PC-9 (cell line): ENCODE results near the gene ZDHHC3. TPM values are rescaled to one million over a fixed set of nuclear protein-coding genes. Genes with fewer than 3 reads are reported as not detected.

Experiments used
- Bru-seq: library from RNA; stranded (reverse); fragments of 400-500 nt; gene quantifications from one replicate; lab custom pipeline; 2021; lab: Mats Ljungman, UMichigan
- BruChase-seq, 2 experiments: library from RNA; stranded (reverse); fragments of 400-500 nt; gene quantifications; one replicate each; lab custom pipeline; 2021; lab: Mats Ljungman, UMichigan
- BruUV-seq: library from RNA; stranded (reverse); fragments of 400-500 nt; replicated peaks from 2 replicates; lab custom pipeline; 2021; lab: Mats Ljungman, UMichigan
- CTCF ChIA-PET: fragments of 300-600 bp; sonication (Branson Sonifier 250); formaldehyde crosslinking; loops from one replicate; lab custom pipeline; 2022; ENCODE audit warnings: antibody characterized with exemption; lab: Charles Lee
- POLR2A ChIA-PET: fragments of 300-600 bp; sonication (Branson Sonifier 250); formaldehyde crosslinking; loops from one replicate; lab custom pipeline; 2022; ENCODE audit warnings: antibody characterized with exemption; ENCODE audit not compliant: unreplicated experiment; lab: Charles Lee
- DNase-seq, 2 experiments: peaks; one replicate each; pipeline versions ENCODE4 v3.0.0 to v3.0.0-alpha.2; 2015 to 2022; ENCODE audit warnings: mixed read lengths in 1 of 2
- H2AFZ ChIP-seq: fragments of 200-600 bp; sonication (generic); 2 replicates; pipeline ENCODE4 v1.8.1; 2017; ENCODE audit warnings: antibody characterized with exemption
- H3F3A ChIP-seq: fragments of 200-600 bp; sonication (generic); 2 replicates; pipeline ENCODE4 v1.8.1; 2017; ENCODE audit warnings: antibody characterized with exemption, mild to moderate bottlenecking, low read depth; ENCODE audit not compliant: insufficient read depth
- H3K27ac ChIP-seq: fragments of 200-600 bp; sonication (generic); 2 replicates; pipeline ENCODE4 v1.6.1; 2016; ENCODE audit warnings: mixed run types
- H3K27me3 ChIP-seq: fragments of 200-600 bp; sonication (generic); 2 replicates; pipeline ENCODE4 v1.6.1; 2016; ENCODE audit warnings: low read depth, mixed run types; ENCODE audit not compliant: insufficient read depth
- H3K36me3 ChIP-seq: fragments of 200-600 bp; sonication (generic); 2 replicates; pipeline ENCODE4 v1.6.1; 2016; ENCODE audit warnings: low read depth, mixed run types
- H3K4me1 ChIP-seq: fragments of 200-600 bp; sonication (generic); replicated peaks from 2 replicates; pipeline ENCODE4 v1.6.1; 2016; ENCODE audit warnings: mixed run types; ENCODE audit not compliant: insufficient read depth
- H3K4me2 ChIP-seq: fragments of 200-600 bp; sonication (generic); 2 replicates; pipeline ENCODE4 v1.6.1; 2017; ENCODE audit warnings: mixed run types
- H3K4me3 ChIP-seq: fragments of 200-600 bp; sonication (generic); 2 replicates; pipeline ENCODE4 v1.6.1; 2016; ENCODE audit warnings: mixed run types
- H3K79me2 ChIP-seq: fragments of 200-600 bp; sonication (generic); 2 replicates; pipeline ENCODE4 v1.6.1; 2017; ENCODE audit warnings: low read depth, mixed run types
- H3K9me2 ChIP-seq: fragments of 200-600 bp; sonication (generic); 2 replicates; pipeline ENCODE4 v1.8.1; 2017; ENCODE audit warnings: mild to moderate bottlenecking; ENCODE audit not compliant: insufficient read depth
- H3K9me3 ChIP-seq: fragments of 200-600 bp; sonication (generic); 2 replicates; pipeline ENCODE4 v1.8.1; 2016; ENCODE audit warnings: low read depth; ENCODE audit not compliant: insufficient read depth
- H4K20me1 ChIP-seq: fragments of 200-600 bp; sonication (generic); 2 replicates; pipeline ENCODE4 v1.8.1; 2017; ENCODE audit not compliant: insufficient read depth
- CTCF ChIP-seq: fragments of 200-600 bp; sonication (generic); conservative IDR thresholded peaks from 2 replicates; pipeline ENCODE4 v1.6.1; 2017; ENCODE audit warnings: mixed run types, antibody characterized with exemption, mild to moderate bottlenecking, moderate library complexity
- EZH2 ChIP-seq: fragments of 200-600 bp; sonication (generic); IDR thresholded peaks from 2 replicates; pipeline ENCODE4 v1.8.0; 2017; ENCODE audit warnings: antibody characterized with exemption, low read depth
- intact Hi-C: fragments of 100-400 bp; cut with micrococcal nuclease; formaldehyde crosslinking; loops from one replicate; pipeline ENCODE4 v1.10.0; 2022; ENCODE audit not compliant: unreplicated experiment
- long read RNA-seq: library from polyadenylated mRNA; stranded (forward); transcript quantifications from one replicate; pipeline ENCODE4 v2.0.0, GENCODE V29; 2022
- total RNA-seq: library from RNA; stranded (reverse); gene quantifications from 2 replicates; pipeline ENCODE4 v1.2.3, GENCODE V29; 2021

The ZDHHC3 gene, protein sequence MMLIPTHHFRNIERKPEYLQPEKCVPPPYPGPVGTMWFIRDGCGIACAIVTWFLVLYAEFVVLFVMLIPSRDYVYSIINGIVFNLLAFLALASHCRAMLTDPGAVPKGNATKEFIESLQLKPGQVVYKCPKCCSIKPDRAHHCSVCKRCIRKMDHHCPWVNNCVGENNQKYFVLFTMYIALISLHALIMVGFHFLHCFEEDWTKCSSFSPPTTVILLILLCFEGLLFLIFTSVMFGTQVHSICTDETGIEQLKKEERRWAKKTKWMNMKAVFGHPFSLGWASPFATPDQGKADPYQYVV
- total RNA-seq (107 and 118 TPM in 2 replicates), Bru-seq, nascent RNA (percentile 84 among the genes with signal in this experiment), BruChase-seq, experiment 1, labeled RNA remaining after a 2-hour chase (percentile 86 among the genes with signal in this experiment), BruChase-seq, experiment 2, labeled RNA remaining after a 6-hour chase (percentile 87 among the genes with signal in this experiment)
- long read RNA-seq, transcript ZDHHC3-205 (7 exons, 2,687 nt) = major isoform, 93 of 136 reads
- long read RNA-seq, transcript ZDHHC3-201 (8 exons, 3,101 nt) = minor isoform, 13 of 136 reads
- long read RNA-seq, partial matches to known transcripts = 5 of 136 reads
- long read RNA-seq, other reads (novel, unspliced or antisense) = 25 of 136 reads

GRCh38 chr3:44976002-44976815, at the start of gene ZDHHC3, which contains the start of gene EXOSC7:
Gene ZDHHC3, minus strand, starts transcription at chr3:44976174. Its CDS starts 16,738 bp downstream, at chr3:44959436.
Gene EXOSC7, plus strand, starts transcription at chr3:44976244. Its CDS starts 34 bp downstream, at chr3:44976278.
- H3K9me2 ChIP-seq = no peaks in the 10 kb centered on the region
- intact Hi-C loops = loop anchor here (5.0 kb wide), 1 partner anchor 59 kb away; no protein-coding TSS in a partner anchor
- peaks cover 19% of the 10 kb centered on the region; the same call in 1 of the 2 replicates for H3F3A ChIP-seq
- DNase-seq = peak; percentile 66 to 69
- peak within 1 kb of the TSS; percentile 63 for H3K27ac ChIP-seq
- ChIA-PET CTCF (no interaction called here), POLR2A (no interaction called here)
- peak within 1 kb of the TSS; percentile 91 for H2AFZ ChIP-seq
- TSS peak; percentile 56 for BruUV-seq
- H3K4me2 ChIP-seq = peak within 1 kb of the TSS; percentile 97
- peaks cover 68% of the 10 kb centered on the region for H3K4me1 ChIP-seq
- no peak for TF ChIP-seq EZH2
- no peak for TF ChIP-seq CTCF
- H3K4me3 ChIP-seq = peak within 1 kb of the TSS; percentile 85
- no peaks in the 10 kb centered on the region; the same call in 1 of the 2 replicates for H4K20me1 ChIP-seq
- peaks cover 98% of the 10 kb centered on the region for H3K79me2 ChIP-seq
- H3K9me3 ChIP-seq = no peaks in the 10 kb centered on the region
- H3K27me3 ChIP-seq = no peaks in the 10 kb centered on the region
- H3K36me3 ChIP-seq = peaks cover 9% of the 10 kb centered on the region

- H3K36me3 ChIP-seq = no peaks in the 10 kb centered on the region
- TF ChIP-seq CTCF (no peak), EZH2 (no peak)
- no peaks in the 10 kb centered on the region for H3F3A ChIP-seq
- H3K27me3 ChIP-seq = no peaks in the 10 kb centered on the region
- DNase-seq = no peak
- no TSS peak for BruUV-seq
- no peak overlapping the region for H2AFZ ChIP-seq
- H3K4me2 ChIP-seq = no peak overlapping the region
- H3K4me1 ChIP-seq = no peaks in the 10 kb centered on the region
- no peaks in the 10 kb centered on the region for H3K9me3 ChIP-seq
- no peaks in the 10 kb centered on the region for H4K20me1 ChIP-seq
- no peaks in the 10 kb centered on the region for H3K79me2 ChIP-seq
- ChIA-PET POLR2A (no interaction called here), CTCF (no interaction called here)
- intact Hi-C loops = no loop called here
- no peak overlapping the region for H3K4me3 ChIP-seq
- no peak overlapping the region for H3K27ac ChIP-seq
- no peaks in the 10 kb centered on the region for H3K9me2 ChIP-seq
These were observed 48.7 kb upstream of the ZDHHC3 start for GRCh38 chr3:45024542-45025255.
